Hepatic stellate cell (primary cell): ENCODE data around the gene KRTAP10-2.
"Not testable (repeated sequence)": the region's sequence is repeated elsewhere in the genome, so short reads cannot be mapped to it uniquely, and the experiment has no call there.

Experiments
- DNase-seq: peaks from one replicate; pipeline ENCODE4 v3.0.0; 2011; ENCODE audit warnings: low spot score

Gene KRTAP10-2

DNA sequence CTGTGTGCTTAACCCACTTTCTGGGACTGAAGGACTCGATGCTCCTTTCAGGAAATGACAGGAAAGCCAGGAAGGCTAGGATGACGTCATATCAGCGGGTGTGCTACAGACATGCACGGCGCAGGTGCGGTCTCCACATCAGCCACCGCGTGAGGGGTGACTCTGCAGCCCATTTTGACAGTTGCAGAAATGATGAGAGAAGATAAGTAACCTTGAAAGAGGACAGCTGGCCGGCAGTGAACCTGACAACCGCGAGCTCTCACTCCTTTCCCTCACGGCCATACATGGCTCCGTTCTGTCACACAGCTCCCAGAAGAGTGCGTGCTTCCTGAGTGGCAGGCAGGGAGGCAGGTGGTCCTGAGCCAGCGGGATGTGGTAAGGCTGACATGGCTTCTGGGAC lies 30.8 kb upstream of the KRTAP10-2 start:
- no peak for DNase-seq

- DNase-seq: no peak
These were observed 29.9 kb upstream of the KRTAP10-2 start for GRCh38 chr21:44581158-44581557.

DNA sequence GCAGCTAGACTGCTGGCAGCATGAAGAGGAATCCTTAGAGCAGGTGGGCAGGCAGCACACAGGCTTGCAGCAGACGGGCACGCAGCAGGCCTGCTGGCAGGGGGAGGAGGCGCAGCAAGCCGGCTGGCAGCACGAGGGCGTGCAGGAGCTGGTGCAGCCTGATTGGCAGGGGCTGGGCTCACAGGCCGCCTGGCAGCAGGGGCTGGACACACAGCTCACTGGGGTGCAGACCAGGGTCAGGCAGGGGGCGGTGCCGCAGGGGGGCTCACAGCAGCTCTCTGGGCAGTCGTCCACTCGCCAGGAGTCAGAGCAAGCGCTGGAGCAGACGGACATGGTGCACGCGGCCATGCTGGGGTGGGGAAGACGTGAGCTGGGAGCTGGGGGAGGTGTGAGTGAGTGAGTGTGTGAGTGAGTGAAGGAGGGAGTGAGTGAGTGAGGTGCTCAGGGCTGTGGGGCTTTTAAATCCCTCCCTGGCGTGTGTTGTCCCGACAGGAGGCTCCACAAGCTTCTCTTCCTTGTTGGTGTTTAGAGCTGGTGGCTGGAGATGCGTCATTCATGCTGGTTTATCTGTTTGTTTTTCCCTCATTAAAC lies 29.0 kb upstream of the KRTAP10-2 start, which contains the start of gene KRTAP10-5:
Gene KRTAP10-5, minus strand, starts transcription at position 374 of the 591 bp plus-strand sequence. Its CDS starts 26 bp downstream, at position 348.
- not testable (repeated sequence) for DNase-seq

- DNase-seq: no peak
These were observed 28.5 kb upstream of the KRTAP10-2 start for GRCh38 chr21:44579833-44580144.

DNA sequence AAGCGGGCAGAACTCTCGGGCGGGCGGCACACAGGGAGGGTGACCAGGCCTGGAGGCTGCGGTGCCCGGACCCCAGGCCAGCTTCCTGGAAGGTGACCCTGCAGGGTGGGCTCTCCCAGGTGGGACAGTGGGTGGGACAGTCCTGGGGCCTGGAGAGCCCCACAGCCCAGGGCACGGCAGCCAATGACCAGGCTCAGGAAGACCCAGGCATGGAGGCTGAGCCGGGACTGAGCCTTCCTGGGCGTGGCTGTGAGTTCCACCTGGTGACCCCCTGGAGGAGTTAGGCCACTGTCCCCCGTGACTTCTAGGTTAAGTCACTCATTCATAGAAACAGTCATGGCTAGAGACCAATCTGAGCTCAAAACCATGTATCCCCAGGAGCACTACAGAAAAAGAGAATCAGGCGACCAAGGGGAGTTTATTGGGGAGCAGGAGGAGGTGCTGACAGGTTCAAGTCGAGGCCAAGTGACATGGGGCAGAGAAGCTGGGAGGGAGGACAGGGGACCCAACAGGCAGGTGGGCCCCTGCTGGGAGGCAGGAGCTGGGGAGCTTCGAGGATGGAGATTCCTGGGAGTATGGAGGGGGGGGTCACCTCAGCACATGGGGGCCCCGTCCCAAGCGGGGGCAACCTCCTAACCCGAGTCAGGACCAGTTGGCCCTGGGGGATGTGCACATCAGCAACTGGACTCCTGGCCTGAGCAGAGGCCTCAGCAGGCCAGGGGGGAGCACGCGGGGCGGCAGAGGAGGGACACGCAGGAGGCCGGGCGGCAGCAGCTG lies 27.9 kb upstream of the KRTAP10-2 start:
- DNase-seq: no peak

- no peak for DNase-seq
These were observed 27.2 kb upstream of the KRTAP10-2 start for GRCh38 chr21:44578371-44579055.

- DNase-seq: no peak
These were observed 24.7 kb upstream of the KRTAP10-2 start for GRCh38 chr21:44576025-44576420.

- DNase-seq: no peak
These were observed 24.2 kb upstream of the KRTAP10-2 start for GRCh38 chr21:44575307-44576024.

DNA sequence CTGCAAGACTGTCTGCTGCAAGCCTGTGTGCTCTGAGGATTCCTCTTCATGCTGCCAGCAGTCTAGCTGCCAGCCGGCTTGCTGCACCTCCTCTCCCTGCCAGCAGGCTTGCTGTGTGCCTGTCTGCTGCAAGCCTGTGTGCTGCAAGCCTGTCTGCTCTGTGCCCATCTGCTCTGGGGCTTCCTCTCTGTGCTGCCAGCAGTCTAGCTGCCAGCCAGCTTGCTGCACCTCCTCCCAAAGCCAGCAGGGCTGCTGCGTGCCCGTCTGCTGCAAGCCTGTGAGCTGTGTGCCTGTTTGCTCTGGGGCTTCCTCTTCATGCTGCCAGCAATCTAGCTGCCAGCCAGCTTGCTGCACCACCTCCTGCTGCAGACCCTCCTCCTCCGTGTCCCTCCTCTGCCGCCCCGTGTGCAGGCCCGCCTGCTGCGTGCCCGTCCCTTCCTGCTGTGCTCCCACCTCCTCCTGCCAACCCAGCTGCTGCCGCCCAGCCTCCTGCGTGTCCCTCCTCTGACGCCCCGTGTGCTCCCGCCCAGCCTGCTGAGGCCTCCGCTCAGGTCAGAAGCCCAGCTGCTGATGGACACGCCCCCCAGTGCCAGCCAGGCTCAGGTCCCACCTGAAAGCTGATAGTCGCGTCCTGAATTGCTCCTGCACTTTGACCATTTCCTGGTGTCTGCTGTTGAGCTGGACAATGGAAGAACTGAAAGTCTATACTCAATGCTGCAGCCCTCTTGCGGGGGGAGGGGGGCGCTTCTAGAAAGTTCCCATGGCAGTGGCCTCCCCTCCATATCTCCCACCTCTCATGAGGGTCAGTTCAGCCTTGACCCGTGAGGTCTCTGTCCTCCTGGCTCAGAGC lies 23.4 kb upstream of the KRTAP10-2 start:
- no peak for DNase-seq

DNA sequence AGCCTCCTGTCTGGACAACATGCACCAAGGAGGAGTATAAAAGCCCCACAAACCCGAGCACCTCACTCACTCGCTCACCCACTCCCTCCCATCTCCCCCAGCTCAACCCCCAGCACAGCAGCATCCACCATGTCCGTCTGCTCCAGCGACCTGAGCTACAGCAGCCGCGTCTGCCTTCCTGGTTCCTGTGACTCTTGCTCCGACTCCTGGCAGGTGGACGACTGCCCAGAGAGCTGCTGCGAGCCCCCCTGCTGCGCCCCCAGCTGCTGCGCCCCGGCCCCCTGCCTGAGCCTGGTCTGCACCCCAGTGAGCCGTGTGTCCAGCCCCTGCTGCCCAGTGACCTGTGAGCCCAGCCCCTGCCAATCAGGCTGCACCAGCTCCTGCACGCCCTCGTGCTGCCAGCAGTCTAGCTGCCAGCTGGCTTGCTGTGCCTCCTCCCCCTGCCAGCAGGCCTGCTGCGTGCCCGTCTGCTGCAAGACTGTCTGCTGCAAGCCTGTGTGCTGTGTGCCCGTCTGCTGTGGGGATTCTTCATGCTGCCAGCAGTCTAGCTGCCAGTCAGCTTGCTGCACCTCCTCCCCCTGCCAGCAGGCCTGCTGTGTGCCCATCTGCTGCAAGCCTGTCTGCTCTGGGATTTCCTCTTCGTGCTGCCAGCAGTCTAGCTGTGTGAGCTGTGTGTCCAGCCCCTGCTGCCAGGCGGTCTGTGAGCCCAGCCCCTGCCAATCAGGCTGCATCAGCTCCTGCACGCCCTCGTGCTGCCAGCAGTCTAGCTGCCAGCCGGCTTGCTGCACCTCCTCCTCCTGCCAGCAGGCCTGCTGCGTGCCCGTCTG lies 22.5 kb upstream of the KRTAP10-2 start, which contains the start of gene KRTAP10-4:
Gene KRTAP10-4, plus strand, starts transcription at position 100 of the 827 bp plus-strand sequence. Its CDS starts 30 bp downstream, at position 130.
- not testable (repeated sequence) for DNase-seq

DNA sequence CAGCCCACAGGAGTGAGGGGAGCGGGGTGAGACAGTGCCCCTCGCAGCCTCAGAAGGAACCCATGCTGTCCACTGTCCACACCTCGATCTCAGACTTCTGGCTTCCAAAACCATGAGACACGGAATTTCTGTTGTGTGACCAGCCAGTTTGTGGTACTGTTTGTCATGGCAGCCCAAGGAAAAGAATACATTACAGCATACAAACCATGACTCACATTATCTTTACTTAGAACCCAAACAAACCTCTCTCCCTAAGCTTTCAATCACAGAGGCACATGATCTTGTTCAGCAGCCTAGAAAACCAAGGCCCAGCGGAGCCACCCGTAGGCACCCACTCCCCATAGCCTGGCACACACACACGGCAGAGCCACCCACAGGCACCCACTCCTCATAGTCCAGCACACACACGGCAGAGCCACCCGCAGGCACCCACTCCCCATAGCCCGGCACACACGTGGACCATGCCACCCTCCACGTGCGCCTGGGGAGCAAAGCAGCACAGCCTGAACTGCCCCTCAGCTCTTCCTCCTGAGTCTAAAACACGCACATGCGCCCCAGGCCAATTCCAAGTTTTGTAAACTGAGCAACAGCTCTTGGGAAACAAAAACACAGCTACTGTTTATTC lies 21.8 kb upstream of the KRTAP10-2 start:
- peak; percentile 48 for DNase-seq

- no peak for DNase-seq
These were observed 20.8 kb upstream of the KRTAP10-2 start for GRCh38 chr21:44571844-44572782.

GRCh38 chr21:44571296-44571695 lies 20.0 kb upstream of the KRTAP10-2 start:
- no peak for DNase-seq

GRCh38 chr21:44569861-44570517 lies 18.7 kb upstream of the KRTAP10-2 start:
- DNase-seq: no peak

DNA sequence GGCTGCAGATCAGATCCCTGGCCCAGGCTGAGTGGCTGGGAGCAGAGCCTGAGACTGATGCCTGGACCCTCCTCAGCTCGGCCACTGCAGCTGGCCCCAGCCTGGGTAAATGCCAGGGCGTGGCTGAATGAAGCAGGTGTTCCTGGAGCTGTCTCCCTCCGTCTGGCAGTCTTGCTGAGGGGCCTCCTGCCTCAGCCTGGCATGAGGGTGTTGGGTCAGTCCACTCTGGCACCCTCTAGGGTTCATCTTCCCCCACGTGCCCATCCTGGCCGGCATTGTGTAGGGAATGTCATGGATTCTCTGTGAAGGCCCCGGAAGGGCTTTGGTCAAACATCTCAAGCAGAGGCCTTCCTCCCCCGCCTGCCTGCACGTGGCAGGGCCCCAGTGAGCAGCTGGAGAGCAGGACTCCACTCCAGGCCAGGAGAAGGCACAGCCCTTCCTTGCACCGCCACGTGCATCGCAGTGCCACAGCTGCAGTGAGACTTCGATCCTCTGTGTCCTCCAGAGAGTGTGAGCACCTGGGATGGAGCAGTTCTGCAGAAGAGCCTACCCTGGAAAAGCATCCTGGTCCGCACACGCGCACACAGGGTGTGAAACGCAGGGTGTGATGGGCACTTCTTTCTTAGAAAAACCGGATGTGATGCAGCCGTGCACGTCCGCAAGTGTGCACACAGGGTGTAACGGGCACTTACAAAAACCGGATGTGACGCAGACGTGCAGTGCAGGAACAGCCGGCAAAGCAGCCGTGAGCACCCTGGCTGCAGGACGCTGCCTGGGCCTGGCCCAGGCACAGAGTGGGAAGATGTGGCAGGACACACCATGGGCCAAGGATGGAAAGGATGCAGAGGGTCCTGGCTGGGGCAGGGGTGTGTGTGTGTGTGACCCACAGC lies 17.6 kb upstream of the KRTAP10-2 start:
- no peak for DNase-seq

DNA sequence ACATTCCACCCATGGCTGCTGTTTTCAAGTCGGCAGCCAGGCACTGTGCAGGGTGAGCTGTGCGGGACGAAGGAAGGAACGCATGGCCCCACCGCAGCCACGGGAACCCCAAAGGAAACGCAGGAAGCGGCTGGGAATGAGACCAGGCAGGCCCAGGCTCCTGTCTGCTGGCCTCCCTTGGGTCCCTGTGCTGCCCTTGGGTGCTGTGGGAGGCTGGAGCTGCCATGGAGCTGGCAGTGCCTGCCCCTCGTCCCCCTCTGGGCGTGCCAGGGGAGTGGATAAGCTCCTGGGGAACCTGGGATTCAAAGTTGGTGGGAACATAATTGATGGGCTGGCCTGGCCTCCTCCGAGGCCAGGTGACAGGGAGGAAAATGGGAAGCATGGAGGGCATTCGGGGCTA lies 17.0 kb upstream of the KRTAP10-2 start:
- DNase-seq: no peak

DNA sequence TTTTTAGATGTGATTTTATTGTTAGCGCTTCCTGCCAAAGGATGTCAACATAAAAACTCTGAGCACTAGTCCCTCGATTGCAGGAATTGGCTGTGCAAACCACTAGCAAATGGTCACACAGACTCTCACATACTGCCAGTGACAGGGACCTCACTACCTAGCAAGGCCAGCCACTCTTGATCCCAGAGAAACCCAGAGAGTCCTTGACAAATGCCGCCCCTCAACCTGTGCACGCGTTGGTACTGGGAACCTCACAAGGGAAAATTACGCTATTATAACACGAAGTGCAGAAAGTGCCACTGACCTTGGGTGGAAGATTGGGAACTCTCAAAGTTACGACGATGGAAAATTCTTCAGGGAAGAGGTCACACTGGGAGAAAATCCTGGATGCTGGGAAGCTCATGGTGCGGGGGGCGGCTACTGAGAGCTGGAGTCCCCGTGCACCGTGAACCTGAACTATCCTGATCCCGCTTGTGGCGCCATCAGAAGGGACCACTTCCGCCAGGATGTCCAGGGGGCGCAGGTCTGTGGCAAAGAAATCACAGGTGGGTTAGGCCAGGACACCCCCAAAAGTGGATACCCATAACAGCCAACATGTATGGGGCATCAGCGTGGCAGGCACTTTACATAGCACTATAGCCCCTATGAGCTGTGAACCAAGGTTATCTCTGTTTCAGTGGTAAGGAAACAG lies 16.3 kb upstream of the KRTAP10-2 start:
- DNase-seq: no peak
